Body of pancreas (tissue), 4 donors: Measurements from ENCODE around the gene GBGT1. TPM values are rescaled to one million over a fixed set of nuclear protein-coding genes. Genes with fewer than 3 reads are reported as not detected.

Source experiments
- ATAC-seq: fragments of 150-250 bp; one replicate; pipeline ENCODE4 v1.9.1; 2016
- DNase-seq, 4 donors: peaks; one replicate each; pipeline ENCODE4 v3.0.0-alpha.2; 2019
- H3K27ac ChIP-seq, 4 donors: fragments of 200-600 bp; sonication (generic); 1 replicate in 3 of 4; 2 replicates in 1 of 4; pipeline versions ENCODE4 v1.5.1 to v1.6.1; 2016 to 2019; ENCODE audit warnings: mild to moderate bottlenecking in 1 of 4, mixed read lengths in 1 of 4, moderate library complexity in 1 of 4
- H3K27me3 ChIP-seq, 2 donors: fragments of 200-600 bp; sonication (generic); one replicate each; pipeline ENCODE4 v1.6.0; 2016; ENCODE audit warnings: mild to moderate bottlenecking in 1 of 2
- H3K36me3 ChIP-seq, 2 donors: fragments of 200-600 bp; sonication (generic); replicated peaks in 1 of 2; 2 replicates each; pipeline ENCODE4 v1.5.1; 2016; ENCODE audit warnings: low read depth in 2 of 2; ENCODE audit not compliant: insufficient read depth in 1 of 2
- H3K4me1 ChIP-seq: fragments of 200-600 bp; sonication (generic); one replicate; pipeline ENCODE4 v1.6.0; 2016
- H3K4me3 ChIP-seq, 2 donors: fragments of 200-600 bp; sonication (generic); 1 replicate in 1 of 2; 2 replicates in 1 of 2; pipeline ENCODE4 v1.5.1; 2016 to 2019
- H3K9me3 ChIP-seq, 3 donors: fragments of 200-600 bp; sonication (generic); 1 replicate in 2 of 3; 2 replicates in 1 of 3; pipeline ENCODE4 v1.5.1; 2016
- POLR2A ChIP-seq, 3 donors: fragments of 450-650 bp; IDR thresholded peaks; one replicate each; pipeline ENCODE4 v1.6.1; 2016; ENCODE audit warnings: antibody characterized with exemption in 3 of 3, mild to moderate bottlenecking in 2 of 3
- WGBS, 2 donors: methylation state at CpG; one replicate each; pipeline ENCODE4 v1.1.5; 2017; 5-methylcytosine and 5-hydroxymethylcytosine counted together
- intact Hi-C: fragments of 100-400 bp; cut with DNase I; formaldehyde crosslinking; loops from one replicate; pipeline ENCODE4 v1.15.1; 2023
- total RNA-seq, 2 donors: library from RNA; depleted of rRNA; stranded (reverse); fragments of >200 nt; gene quantifications; one replicate each; pipeline ENCODE4 v1.1.0, GENCODE V29; 2016
- TF ChIP-seq, protein P1 (sequence below), 7 experiments: fragments of 450-650 bp in 4 of 7; fragments of 200-600 bp in 3 of 7; sonication (generic) in 3 of 7; IDR thresholded peaks; one replicate each; pipeline ENCODE4 v1.5.1; 2016 to 2019; ENCODE audit warnings: antibody characterized with exemption in 7 of 7

The GBGT1 gene
- total RNA-seq, 2 donors from 2014 or later, result 5.4 to 9.2 TPM

DNA sequence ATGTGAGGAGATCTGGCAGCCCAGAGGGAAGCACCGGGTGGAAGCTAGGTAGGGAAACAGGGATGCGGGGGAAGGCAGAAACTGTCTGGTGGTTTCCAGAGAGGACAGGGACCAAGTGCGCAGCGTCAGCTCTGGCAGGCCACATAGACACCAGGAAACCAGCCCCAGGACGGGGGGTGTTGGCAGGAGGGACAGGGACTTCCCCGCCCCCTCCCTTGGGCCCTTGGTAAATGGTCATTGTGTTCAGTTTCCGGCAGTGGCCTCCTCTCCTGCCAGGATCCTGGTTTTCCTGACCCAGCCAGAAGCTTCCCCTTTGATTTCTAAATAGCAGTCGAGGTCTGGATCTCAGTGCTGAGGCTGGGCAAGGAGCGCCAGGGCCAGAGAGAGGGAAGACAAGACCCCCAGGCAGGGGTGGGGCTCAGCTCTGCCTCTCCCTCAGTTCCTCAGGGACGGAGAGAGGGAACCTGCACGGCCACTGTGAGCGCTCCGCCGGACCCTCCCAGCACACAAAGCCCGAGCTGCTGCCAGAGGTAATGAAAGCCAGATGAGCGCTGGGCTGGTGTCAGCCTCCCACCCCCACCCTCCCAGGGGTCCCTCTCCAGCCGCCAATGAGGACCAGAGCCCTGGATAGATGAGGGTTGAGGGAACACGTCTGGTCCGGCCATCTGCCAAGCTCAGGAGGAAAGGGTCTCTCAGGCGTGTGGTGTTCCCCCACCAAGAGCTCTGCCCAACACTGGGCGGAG is 44.4 kb downstream of the GBGT1 start:
- peaks cover 64% of the 10 kb centered on the region for H3K4me1 ChIP-seq

DNA sequence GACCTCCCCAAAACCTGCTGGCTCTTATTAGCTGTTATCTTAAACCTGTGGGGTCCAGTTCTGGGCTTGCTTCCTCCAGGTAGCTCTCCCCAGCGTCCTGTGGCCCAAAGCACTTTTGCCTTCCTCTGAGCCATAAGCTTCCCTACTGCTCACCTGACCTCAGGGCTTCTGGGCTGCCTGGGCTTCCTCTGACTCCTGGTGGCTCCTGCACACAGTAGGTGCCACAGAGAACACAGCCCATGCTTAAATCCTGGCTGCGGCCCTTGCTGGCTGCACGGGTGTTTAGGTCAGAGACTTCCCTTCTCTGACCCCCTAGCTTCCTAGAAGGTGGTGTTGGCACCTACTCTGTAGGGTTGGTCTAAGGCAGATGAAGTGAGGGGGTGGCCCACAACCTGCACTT is 45.1 kb downstream of the GBGT1 start:
- Histone ChIP-seq H3K4me1 (peaks cover 71% of the 10 kb centered on the region), H3K27ac (peak overlapping the region in 3 of 4 donors; percentile 27 to 90 (median 65)), H3K9me3 (no peaks in the 10 kb centered on the region), H3K27me3 (no peaks in the 10 kb centered on the region), H3K4me3 (no peak overlapping the region), H3K36me3 (no peaks in the 10 kb centered on the region)
- intact Hi-C loops, result no loop called here
- ATAC-seq (no peak), DNase-seq (no peak)
- no peak for TF ChIP-seq POLR2A (IDR thresholded peaks at IDR 0.05)
- TF ChIP-seq, protein P1, sequence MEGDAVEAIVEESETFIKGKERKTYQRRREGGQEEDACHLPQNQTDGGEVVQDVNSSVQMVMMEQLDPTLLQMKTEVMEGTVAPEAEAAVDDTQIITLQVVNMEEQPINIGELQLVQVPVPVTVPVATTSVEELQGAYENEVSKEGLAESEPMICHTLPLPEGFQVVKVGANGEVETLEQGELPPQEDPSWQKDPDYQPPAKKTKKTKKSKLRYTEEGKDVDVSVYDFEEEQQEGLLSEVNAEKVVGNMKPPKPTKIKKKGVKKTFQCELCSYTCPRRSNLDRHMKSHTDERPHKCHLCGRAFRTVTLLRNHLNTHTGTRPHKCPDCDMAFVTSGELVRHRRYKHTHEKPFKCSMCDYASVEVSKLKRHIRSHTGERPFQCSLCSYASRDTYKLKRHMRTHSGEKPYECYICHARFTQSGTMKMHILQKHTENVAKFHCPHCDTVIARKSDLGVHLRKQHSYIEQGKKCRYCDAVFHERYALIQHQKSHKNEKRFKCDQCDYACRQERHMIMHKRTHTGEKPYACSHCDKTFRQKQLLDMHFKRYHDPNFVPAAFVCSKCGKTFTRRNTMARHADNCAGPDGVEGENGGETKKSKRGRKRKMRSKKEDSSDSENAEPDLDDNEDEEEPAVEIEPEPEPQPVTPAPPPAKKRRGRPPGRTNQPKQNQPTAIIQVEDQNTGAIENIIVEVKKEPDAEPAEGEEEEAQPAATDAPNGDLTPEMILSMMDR (IDR thresholded peaks at IDR 0.05), result no peak
- 76 to 78% methylated on average over 1 to 3 of the region's 3 CpGs for WGBS, 2 donors

More for the DNA sequence above, 44.4 kb downstream of the GBGT1 start:
- H3K27me3 ChIP-seq, result no peaks in the 10 kb centered on the region
- H3K36me3 ChIP-seq, result no peaks in the 10 kb centered on the region
- peak in 2 of 3 donors; percentile 21 to 31 for TF ChIP-seq POLR2A (IDR thresholded peaks at IDR 0.05)
- TF ChIP-seq, protein P1 (IDR thresholded peaks at IDR 0.05), result no peak
- H3K4me3 ChIP-seq, result no peak overlapping the region
- peak overlapping the region; percentile 6 to 90 (median 69) for H3K27ac ChIP-seq
- no peaks in the 10 kb centered on the region for H3K9me3 ChIP-seq
- intact Hi-C loops, result no loop called here
- WGBS, 2 donors, result 49 to 67% methylated on average over 8 to 21 of the region's 21 CpGs
- ATAC-seq (no peak), DNase-seq (peak in 1 of 4 donors; percentile 43)

DNA sequence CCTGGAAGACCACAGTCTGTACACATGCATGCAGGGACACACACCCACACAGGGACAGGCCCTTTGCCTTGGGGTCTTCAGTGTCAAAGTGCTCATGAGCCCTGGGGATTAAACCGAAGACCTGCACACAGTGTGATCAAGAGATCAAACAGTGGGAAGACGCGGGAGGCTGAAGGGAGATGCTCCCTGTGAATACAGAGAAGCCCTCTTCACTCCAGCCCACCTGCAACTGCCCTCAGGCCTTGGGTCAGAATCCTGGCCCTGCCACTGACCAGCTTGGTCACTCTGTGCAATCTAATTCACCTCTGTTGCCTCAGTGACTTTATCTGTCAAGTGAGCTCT is 45.6 kb downstream of the GBGT1 start:
- Histone ChIP-seq H3K4me1 (peaks cover 75% of the 10 kb centered on the region), H3K36me3 (no peaks in the 10 kb centered on the region), H3K4me3 (no peak overlapping the region), H3K27me3 (no peaks in the 10 kb centered on the region), H3K9me3 (no peaks in the 10 kb centered on the region), H3K27ac (peak overlapping the region in 3 of 4 donors; percentile 33 to 90 (median 65))
- ATAC-seq (no peak), DNase-seq (no peak)
- TF ChIP-seq POLR2A (IDR thresholded peaks at IDR 0.05), result no peak
- TF ChIP-seq, protein P1 (IDR thresholded peaks at IDR 0.05), result no peak
- intact Hi-C loops, result no loop called here
- 73 to 86% methylated on average over 3 of the region's 3 CpGs for WGBS, 2 donors

DNA sequence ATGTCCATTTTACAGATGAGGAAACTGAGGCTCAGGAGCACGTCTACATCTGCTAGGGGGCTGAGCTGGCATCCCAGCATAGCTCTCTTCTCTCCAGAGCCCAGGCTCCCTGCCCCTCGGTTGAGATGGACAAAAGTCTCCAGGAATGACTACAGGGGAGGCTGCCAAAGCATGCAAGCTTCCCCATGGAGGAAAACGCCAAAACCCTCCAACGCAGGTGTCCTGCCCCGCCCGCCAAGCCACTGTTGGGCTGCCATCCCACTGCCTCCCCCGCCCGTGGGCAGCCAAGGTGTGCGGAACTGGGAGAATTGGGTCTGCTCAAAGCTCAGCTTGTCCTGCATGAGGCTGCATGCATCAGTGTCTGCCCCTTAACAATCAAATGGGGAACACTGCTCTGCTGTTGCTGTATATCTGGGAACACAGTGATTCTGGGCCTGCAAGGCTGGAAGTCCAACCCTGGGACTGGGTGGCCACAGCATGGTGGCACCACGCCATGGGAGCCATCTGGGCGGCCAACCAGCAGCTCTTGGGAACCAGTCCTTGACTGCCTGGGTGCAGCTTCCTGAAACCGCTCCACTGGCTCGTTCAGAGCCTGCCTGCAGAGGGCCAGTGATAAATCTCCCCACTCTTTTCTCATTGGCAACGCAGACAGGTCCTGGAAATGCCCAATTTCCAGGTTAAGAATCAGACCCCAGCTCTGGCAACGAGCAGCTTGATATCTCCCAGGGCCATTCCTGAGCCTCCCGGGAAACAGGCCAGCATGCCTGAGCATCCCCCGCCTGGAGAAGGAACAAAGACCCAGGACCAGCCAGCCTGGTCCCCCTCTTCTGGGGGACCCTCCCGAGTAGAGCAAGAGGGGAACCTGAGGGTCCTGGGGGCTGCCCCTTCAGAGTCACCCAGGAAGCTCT is 46.2 kb downstream of the GBGT1 start:
- no peak overlapping the region for H3K4me3 ChIP-seq
- ATAC-seq, result peak; percentile 27
- peak overlapping the region; percentile 30 to 90 (median 49) for H3K27ac ChIP-seq
- DNase-seq, result peak; percentile 80 to 92 (median 88)
- WGBS, 2 donors, result 21 to 51% methylated on average over 4 to 18 of the region's 18 CpGs
- H3K36me3 ChIP-seq, result no peaks in the 10 kb centered on the region
- H3K9me3 ChIP-seq, result no peaks in the 10 kb centered on the region
- TF ChIP-seq, protein P1 (IDR thresholded peaks at IDR 0.05), result peak in 4 of 7 experiments; percentile 25 to 37 (median 35)
- peak in 1 of 3 donors; percentile 11 for TF ChIP-seq POLR2A (IDR thresholded peaks at IDR 0.05)
- H3K27me3 ChIP-seq, result no peaks in the 10 kb centered on the region
- H3K4me1 ChIP-seq, result peaks cover 81% of the 10 kb centered on the region
- intact Hi-C loops, result no loop called here
